ENCODE measurements around the gene FBXO31.

The FBXO31 gene

DNA sequence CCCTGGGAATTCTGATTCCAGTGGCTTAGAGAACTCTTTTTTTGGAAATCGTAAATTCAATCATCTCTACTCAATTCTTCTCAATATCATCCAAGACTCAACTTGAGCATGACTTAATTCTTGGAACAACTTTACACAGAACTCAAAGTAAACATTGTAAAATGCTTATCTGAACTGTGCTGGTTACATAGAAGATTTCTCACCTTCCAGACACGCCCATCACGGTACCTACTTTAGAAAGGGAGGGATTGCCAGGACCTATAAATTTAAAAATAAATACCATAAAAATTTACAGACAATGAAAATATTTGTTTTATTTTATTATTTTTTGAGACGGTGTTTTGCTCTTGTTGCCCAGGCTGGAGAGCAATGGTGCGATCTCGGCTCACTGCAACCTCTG is 35.1 kb upstream of the FBXO31 start:
- Histone ChIP-seq H3K27me3 (ENCODE audit: control insufficient read depth, insufficient read depth, low read length) (no peaks in the 10 kb centered on the region), H3K36me3 (ENCODE audit: control insufficient read depth, low read depth, low read length) (peaks cover 38% of the 10 kb centered on the region), H3K9me3 (ENCODE audit: control insufficient read depth, low read depth, low read length) (no peaks in the 10 kb centered on the region), H3K4me1 (ENCODE audit: control insufficient read depth, low read depth, low read length) (peaks cover 6% of the 10 kb centered on the region), H3K4me3 (ENCODE audit: low read length) (no peak overlapping the region), H3K9ac (ENCODE audit: low read length) (no peak overlapping the region), H3K27ac (ENCODE audit: low read length) (no peak overlapping the region)

DNA sequence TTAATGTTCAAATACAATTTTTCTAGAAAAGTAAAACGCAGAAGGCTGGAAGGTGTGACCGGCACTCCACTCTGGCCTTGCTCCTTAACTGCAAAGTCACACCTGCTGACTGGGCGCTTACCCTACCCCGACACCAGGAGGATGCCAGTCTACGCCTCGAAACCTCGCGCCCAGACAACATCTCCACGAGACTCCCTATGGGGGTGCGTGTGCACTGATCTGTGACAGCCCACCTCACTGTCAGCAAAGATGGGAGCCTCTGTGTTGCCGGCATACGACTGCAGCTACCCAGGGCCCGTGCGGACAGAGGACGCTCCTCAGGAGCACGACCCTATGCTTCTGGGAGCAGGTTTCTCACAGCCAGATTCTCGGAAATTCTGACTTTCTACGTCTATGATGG is 34.6 kb upstream of the FBXO31 start:
- Histone ChIP-seq H3K4me3 (ENCODE audit: low read length) (no peak overlapping the region), H3K4me1 (ENCODE audit: control insufficient read depth, low read depth, low read length) (peaks cover 6% of the 10 kb centered on the region), H3K27ac (ENCODE audit: low read length) (no peak overlapping the region), H3K36me3 (ENCODE audit: control insufficient read depth, low read depth, low read length) (peaks cover 39% of the 10 kb centered on the region), H3K9ac (ENCODE audit: low read length) (no peak overlapping the region), H3K9me3 (ENCODE audit: control insufficient read depth, low read depth, low read length) (no peaks in the 10 kb centered on the region), H3K27me3 (ENCODE audit: control insufficient read depth, insufficient read depth, low read length) (no peaks in the 10 kb centered on the region)

DNA sequence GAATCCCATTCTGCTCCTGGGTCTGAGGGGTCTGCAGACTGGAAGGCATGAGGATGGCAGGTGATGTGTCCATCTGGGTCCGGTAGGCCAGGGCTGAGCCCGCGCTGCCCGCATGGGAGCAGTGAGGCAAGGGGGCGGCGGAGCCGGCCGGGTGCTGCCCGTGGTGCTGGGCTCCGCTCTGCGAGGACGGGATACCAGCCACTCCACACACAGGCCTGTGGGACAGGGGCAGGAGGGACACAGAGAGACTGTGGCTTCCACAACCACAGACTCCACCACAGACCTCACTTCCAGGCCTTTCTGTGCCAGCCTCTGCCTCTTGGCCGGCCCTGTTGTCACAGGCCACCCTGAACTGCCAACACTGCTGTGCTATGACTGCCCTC is 33.9 kb upstream of the FBXO31 start:
- H3K9me3 ChIP-seq (ENCODE audit: control insufficient read depth, low read depth, low read length) = no peaks in the 10 kb centered on the region
- no peak overlapping the region for H3K4me3 ChIP-seq (ENCODE audit: low read length)
- no peaks in the 10 kb centered on the region for H3K4me1 ChIP-seq (ENCODE audit: control insufficient read depth, low read depth, low read length)
- no peak overlapping the region for H3K27ac ChIP-seq (ENCODE audit: low read length)
- no peaks in the 10 kb centered on the region for H3K27me3 ChIP-seq (ENCODE audit: control insufficient read depth, insufficient read depth, low read length)
- H3K36me3 ChIP-seq (ENCODE audit: control insufficient read depth, low read depth, low read length) = peaks cover 40% of the 10 kb centered on the region
- no peak overlapping the region for H3K9ac ChIP-seq (ENCODE audit: low read length)

DNA sequence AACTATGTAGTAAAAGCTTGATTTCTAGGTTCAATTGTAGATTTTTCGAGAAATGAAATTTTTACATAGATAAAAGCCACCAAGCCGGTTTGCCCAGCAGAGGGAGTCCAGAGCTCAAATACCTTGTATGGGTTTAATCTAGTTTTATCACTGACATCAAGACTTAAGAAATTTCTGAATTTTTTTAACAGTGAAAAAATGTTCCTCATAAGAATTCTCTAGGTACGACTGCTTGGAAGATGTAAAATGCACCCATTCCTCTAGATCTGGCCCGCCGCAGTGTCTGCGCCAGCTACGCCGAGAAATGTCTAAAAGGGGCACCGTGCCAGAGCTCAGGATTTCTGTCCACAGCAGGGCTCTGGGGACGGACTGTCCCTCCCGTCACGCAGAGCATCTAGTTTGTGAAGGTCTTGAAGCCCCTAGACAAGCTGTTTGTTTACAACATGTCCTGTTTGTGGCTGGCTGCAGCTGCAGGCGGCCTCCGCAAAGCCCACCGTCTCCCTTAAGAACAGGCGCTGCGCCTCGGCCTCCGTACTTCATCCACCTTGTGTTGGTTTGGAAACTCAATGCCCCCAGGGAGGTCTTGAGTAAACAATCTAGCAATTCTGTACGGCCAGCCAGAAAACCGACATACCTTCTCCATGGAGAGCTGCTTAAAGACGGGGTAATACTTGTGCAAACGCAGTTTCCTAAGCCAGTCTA is 33.4 kb upstream of the FBXO31 start:
- Histone ChIP-seq H3K27ac (ENCODE audit: low read length) (no peak overlapping the region), H3K4me1 (ENCODE audit: control insufficient read depth, low read depth, low read length) (no peaks in the 10 kb centered on the region), H3K36me3 (ENCODE audit: control insufficient read depth, low read depth, low read length) (peaks cover 45% of the 10 kb centered on the region)

DNA sequence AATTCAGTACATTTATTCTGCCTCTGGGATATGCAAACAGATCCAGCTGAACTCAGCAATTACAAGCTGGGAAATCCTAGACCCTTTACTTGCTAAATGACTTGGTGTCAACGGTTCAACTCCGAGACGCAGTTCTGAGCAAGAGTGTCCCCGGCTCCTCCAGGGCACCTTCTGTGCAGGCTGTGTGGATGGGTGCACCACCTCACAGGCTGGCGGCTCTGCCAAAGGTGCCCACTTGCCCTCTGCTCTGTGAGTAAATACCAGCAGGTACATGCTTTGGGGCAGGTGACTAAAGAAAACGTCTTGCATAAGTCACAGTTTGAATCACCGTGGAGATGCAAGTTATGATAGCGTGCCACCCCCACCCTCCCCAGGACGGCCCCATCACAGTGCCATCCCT is 31.9 kb upstream of the FBXO31 start:
- no peak overlapping the region for H3K9ac ChIP-seq (ENCODE audit: low read length)
- H3K27me3 ChIP-seq (ENCODE audit: control insufficient read depth, insufficient read depth, low read length) = no peaks in the 10 kb centered on the region
- no peaks in the 10 kb centered on the region for H3K9me3 ChIP-seq (ENCODE audit: control insufficient read depth, low read depth, low read length)
- H3K27ac ChIP-seq (ENCODE audit: low read length) = no peak overlapping the region
- no peak overlapping the region for H3K4me3 ChIP-seq (ENCODE audit: low read length)
- no peaks in the 10 kb centered on the region for H3K4me1 ChIP-seq (ENCODE audit: control insufficient read depth, low read depth, low read length)
- H3K36me3 ChIP-seq (ENCODE audit: control insufficient read depth, low read depth, low read length) = peaks cover 51% of the 10 kb centered on the region

More for the DNA sequence above, 33.4 kb upstream of the FBXO31 start:
- H3K9ac ChIP-seq (ENCODE audit: low read length) = no peak overlapping the region
- no peak overlapping the region for H3K4me3 ChIP-seq (ENCODE audit: low read length)
- no peaks in the 10 kb centered on the region for H3K9me3 ChIP-seq (ENCODE audit: control insufficient read depth, low read depth, low read length)
- H3K27me3 ChIP-seq (ENCODE audit: control insufficient read depth, insufficient read depth, low read length) = no peaks in the 10 kb centered on the region

DNA sequence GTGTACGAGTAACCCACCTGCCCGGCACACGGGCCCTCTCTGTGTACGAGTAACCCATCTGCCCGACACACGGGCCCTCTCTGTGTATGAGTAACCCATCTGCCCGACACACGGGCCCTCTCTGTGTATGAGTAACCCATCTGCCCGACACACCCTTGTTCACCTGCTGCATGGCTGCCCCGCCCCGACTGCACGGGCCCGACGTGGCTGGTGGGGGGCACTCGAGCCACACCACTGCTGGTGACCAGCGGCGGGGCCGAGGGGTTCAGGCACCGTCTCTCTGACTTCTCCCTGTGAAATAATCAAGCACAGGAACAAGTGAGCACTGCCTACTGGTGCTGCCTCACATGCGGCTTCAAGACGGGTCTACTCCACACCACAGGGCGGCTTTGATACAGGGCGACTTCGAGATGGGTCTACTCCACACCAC is 30.7 kb upstream of the FBXO31 start:
- no peak overlapping the region for H3K27ac ChIP-seq (ENCODE audit: low read length)
- peaks cover 54% of the 10 kb centered on the region for H3K36me3 ChIP-seq (ENCODE audit: control insufficient read depth, low read depth, low read length)
- H3K4me3 ChIP-seq (ENCODE audit: low read length) = no peak overlapping the region
- no peaks in the 10 kb centered on the region for H3K9me3 ChIP-seq (ENCODE audit: control insufficient read depth, low read depth, low read length)
- no peaks in the 10 kb centered on the region for H3K4me1 ChIP-seq (ENCODE audit: control insufficient read depth, low read depth, low read length)
- no peak overlapping the region for H3K9ac ChIP-seq (ENCODE audit: low read length)
- no peaks in the 10 kb centered on the region for H3K27me3 ChIP-seq (ENCODE audit: control insufficient read depth, insufficient read depth, low read length)

DNA sequence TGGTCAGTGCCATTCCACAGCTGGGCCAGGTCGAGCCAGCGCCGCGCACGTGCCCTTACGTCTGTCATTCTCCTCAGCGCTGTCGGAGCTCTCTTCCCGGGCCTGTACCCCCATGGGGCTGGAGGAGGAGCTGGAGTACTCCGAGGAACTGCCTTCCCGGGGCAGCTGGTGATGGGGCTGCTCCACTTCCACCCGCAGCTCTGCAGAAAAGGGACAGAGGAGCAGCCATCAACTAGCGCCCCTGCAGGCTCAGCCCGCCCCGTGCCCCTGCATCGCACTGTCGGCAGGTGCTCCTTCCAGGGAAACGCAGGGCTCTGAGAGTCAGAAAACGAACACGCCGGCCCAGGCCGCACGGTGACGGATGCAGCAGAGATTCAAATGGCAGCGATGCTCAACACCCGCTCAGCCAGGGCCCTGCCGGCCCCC is 29.4 kb upstream of the FBXO31 start:
- Histone ChIP-seq H3K4me1 (ENCODE audit: control insufficient read depth, low read depth, low read length) (no peaks in the 10 kb centered on the region), H3K9me3 (ENCODE audit: control insufficient read depth, low read depth, low read length) (no peaks in the 10 kb centered on the region), H3K4me3 (ENCODE audit: low read length) (no peak overlapping the region), H3K27me3 (ENCODE audit: control insufficient read depth, insufficient read depth, low read length) (no peaks in the 10 kb centered on the region), H3K9ac (ENCODE audit: low read length) (no peak overlapping the region), H3K36me3 (ENCODE audit: control insufficient read depth, low read depth, low read length) (peaks cover 54% of the 10 kb centered on the region), H3K27ac (ENCODE audit: low read length) (no peak overlapping the region)

DNA sequence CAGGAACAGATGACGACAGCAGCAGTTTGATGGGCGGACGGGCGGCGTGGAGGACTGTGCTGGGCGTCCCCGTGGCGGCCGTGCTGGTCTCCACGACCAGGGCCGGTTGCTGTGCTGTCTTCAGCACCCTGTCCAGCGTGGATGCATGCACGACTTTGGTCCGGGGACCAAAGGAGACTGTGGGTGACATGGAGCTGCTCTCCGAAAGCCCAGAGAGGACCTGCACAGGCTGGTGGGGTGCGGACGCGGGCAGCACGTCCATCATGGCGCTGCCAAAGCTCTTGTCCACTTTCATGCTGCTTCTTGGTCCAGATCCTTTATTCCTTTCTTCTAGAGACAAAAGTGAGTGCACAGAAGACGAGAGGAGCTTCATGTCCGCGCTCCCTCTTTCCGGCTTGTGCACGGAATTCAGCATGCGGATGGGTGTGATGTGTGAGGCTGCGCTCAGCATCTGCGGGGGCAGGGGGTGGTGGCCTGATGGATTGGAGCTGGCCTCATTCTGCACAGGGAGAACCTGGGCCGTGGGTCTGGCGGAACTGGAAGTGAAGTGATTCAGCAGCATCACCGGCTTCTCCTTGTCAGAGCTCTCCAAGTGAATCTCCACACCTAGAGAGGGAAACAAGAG is 28.9 kb upstream of the FBXO31 start:
- no peaks in the 10 kb centered on the region for H3K9me3 ChIP-seq (ENCODE audit: control insufficient read depth, low read depth, low read length)
- no peak overlapping the region for H3K9ac ChIP-seq (ENCODE audit: low read length)
- peaks cover 58% of the 10 kb centered on the region for H3K36me3 ChIP-seq (ENCODE audit: control insufficient read depth, low read depth, low read length)
- no peaks in the 10 kb centered on the region for H3K4me1 ChIP-seq (ENCODE audit: control insufficient read depth, low read depth, low read length)
- H3K27me3 ChIP-seq (ENCODE audit: control insufficient read depth, insufficient read depth, low read length) = no peaks in the 10 kb centered on the region
- H3K27ac ChIP-seq (ENCODE audit: low read length) = no peak overlapping the region
- no peak overlapping the region for H3K4me3 ChIP-seq (ENCODE audit: low read length)

DNA sequence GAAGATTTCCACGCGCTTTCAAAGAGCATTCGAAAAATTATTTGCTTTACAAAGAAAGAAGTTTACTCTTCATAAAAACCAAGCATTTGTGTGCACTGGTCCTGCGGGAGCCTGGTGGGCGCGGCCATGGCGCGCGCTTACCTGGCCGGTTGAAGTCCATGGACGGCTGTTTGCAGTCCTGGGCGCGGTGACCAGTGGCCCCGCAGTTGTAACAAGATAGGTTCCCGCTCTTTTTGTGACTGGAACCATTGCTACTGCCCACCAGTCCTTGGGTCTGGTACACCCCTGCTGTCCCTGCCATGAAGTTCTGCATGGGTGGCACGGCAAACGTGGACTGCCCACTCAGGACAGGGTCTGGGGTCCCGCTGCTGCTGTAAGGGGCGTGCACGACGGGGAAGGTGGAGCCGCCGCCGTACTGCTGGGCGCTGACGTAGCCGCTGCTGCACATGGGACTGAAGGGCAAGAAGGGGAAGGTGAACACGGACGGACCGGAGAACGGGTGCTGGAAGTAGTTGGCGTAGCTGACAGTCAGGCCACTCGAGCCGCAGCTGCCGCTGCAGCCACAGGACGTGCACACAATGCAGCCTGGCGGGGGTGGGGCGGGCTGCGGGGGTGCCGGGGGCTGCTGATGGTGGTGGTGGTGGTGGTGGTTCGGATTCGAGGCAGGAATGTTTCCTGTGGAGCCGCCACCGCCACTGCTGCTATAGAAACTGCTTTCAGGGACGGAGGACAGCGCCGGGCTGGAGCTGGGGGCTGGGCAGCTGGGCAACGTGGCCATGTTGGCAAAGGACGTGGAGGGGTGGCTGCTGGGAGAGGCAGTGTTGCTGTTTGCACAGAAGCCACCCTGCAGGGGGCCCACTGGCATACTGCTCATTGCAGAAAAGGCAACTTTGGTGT is 28.0 kb upstream of the FBXO31 start:
- peaks cover 55% of the 10 kb centered on the region for H3K36me3 ChIP-seq (ENCODE audit: control insufficient read depth, low read depth, low read length)
- no peaks in the 10 kb centered on the region for H3K9me3 ChIP-seq (ENCODE audit: control insufficient read depth, low read depth, low read length)
- H3K9ac ChIP-seq (ENCODE audit: low read length) = no peak overlapping the region
- no peak overlapping the region for H3K27ac ChIP-seq (ENCODE audit: low read length)
- H3K4me3 ChIP-seq (ENCODE audit: low read length) = no peak overlapping the region
- no peaks in the 10 kb centered on the region for H3K4me1 ChIP-seq (ENCODE audit: control insufficient read depth, low read depth, low read length)
- no peaks in the 10 kb centered on the region for H3K27me3 ChIP-seq (ENCODE audit: control insufficient read depth, insufficient read depth, low read length)

DNA sequence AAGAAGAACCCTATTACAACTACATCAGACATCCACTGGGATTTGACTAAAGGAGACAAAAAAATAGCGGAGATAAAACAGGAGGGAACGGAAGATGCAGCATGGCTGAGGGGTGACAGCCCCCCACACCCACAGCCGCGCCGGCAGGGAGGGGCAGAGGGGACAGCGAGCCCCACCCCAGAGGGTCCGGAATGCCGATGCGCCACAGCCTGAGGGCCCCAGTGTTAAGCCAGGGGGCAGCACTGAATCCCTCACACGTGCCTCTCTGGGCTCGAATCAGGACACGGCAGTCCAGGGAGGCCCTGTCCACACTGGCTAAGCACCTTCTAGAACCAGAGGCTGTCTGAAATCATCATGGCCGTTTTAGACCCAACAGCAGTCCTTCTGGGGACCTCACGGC is 27.4 kb upstream of the FBXO31 start:
- H3K27ac ChIP-seq (ENCODE audit: low read length) = no peak overlapping the region
- no peaks in the 10 kb centered on the region for H3K4me1 ChIP-seq (ENCODE audit: control insufficient read depth, low read depth, low read length)
- peaks cover 50% of the 10 kb centered on the region for H3K36me3 ChIP-seq (ENCODE audit: control insufficient read depth, low read depth, low read length)
- H3K9ac ChIP-seq (ENCODE audit: low read length) = no peak overlapping the region
- H3K9me3 ChIP-seq (ENCODE audit: control insufficient read depth, low read depth, low read length) = no peaks in the 10 kb centered on the region
- no peaks in the 10 kb centered on the region for H3K27me3 ChIP-seq (ENCODE audit: control insufficient read depth, insufficient read depth, low read length)
- no peak overlapping the region for H3K4me3 ChIP-seq (ENCODE audit: low read length)

DNA sequence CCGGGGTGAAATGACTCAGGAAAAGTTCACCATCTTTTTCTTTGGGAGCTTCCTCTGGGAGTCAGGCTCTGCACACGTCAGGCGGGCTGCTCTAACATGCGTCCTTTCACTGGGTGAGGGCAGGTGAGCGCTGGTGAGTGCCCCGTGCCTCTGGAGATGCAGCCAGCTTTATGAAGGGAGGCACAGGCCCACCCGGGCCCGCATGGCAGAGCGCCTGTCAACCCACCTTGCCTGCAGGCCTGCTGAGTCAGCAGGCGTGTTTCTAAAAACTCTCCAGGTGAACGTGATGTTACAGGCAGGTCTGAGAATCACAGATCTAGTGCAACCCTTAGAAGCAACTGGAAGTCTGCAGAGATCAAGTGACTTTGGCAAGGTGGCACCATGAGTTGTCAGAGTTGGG is 27.0 kb upstream of the FBXO31 start:
- H3K27ac ChIP-seq (ENCODE audit: low read length) = no peak overlapping the region
- H3K27me3 ChIP-seq (ENCODE audit: control insufficient read depth, insufficient read depth, low read length) = no peaks in the 10 kb centered on the region
- peaks cover 48% of the 10 kb centered on the region for H3K36me3 ChIP-seq (ENCODE audit: control insufficient read depth, low read depth, low read length)
- H3K4me1 ChIP-seq (ENCODE audit: control insufficient read depth, low read depth, low read length) = no peaks in the 10 kb centered on the region
- no peaks in the 10 kb centered on the region for H3K9me3 ChIP-seq (ENCODE audit: control insufficient read depth, low read depth, low read length)
- no peak overlapping the region for H3K9ac ChIP-seq (ENCODE audit: low read length)
- H3K4me3 ChIP-seq (ENCODE audit: low read length) = no peak overlapping the region
